Stimulated activated CD4-positive, alpha-beta T cell treated with anti-CD3 and anti-CD28 coated beads, TNF-alpha, amount 100 ng/mL, for 4 hours (primary cell): ENCODE data around the gene ANKS1A.
A peak's percentile ranks its signal among the peaks of the same experiment; 100 is the strongest.
"Not testable (repeated sequence)": the region's sequence is repeated elsewhere in the genome, so short reads cannot be mapped to it uniquely, and the experiment has no call there.

Source experiments
- DNase-seq, 3 experiments: peaks; one replicate each; pipeline ENCODE4 v3.0.0-alpha.2; 2020; ENCODE audit warnings: low read depth in 3 of 3

The ANKS1A gene

GRCh38 chr6:34888874-34889555, at the start of gene ANKS1A:
TSS of gene ANKS1A (plus strand) at chr6:34889255. CDS start at chr6:34889403, 148 bp downstream.
- peak; percentile 88 to 89 (median 88) for DNase-seq

GRCh38 chr6:34839666-34840352, 49.2 kb upstream of the ANKS1A start:
- no peak for DNase-seq

GRCh38 chr6:34849066-34849465, 40.0 kb upstream of the ANKS1A start:
- DNase-seq, result not testable (repeated sequence)

GRCh38 chr6:34851361-34851760, 37.7 kb upstream of the ANKS1A start:
- no peak for DNase-seq

GRCh38 chr6:34852406-34853085, 36.5 kb upstream of the ANKS1A start:
- DNase-seq, result no peak

- DNase-seq, result no peak
These were observed 33.6 kb upstream of the ANKS1A start for GRCh38 chr6:34855463-34855862.

GRCh38 chr6:34858681-34859080, 30.4 kb upstream of the ANKS1A start:
- DNase-seq, result no peak

- DNase-seq, result no peak
These were observed 29.1 kb upstream of the ANKS1A start for GRCh38 chr6:34859951-34860350.

- DNase-seq, result no peak
These were observed 28.3 kb upstream of the ANKS1A start for GRCh38 chr6:34860776-34861175.

- no peak for DNase-seq
These were observed 25.0 kb upstream of the ANKS1A start for GRCh38 chr6:34864007-34864406.

- no peak for DNase-seq
These were observed 23.9 kb upstream of the ANKS1A start for GRCh38 chr6:34865107-34865506.

- no peak for DNase-seq
These were observed 22.5 kb upstream of the ANKS1A start for GRCh38 chr6:34866509-34866908.

GRCh38 chr6:34867484-34867883, 21.6 kb upstream of the ANKS1A start:
- DNase-seq, result no peak

- DNase-seq, result no peak
These were observed 17.2 kb upstream of the ANKS1A start for GRCh38 chr6:34871853-34872252.

GRCh38 chr6:34872332-34872731, 16.7 kb upstream of the ANKS1A start:
- DNase-seq, result no peak

GRCh38 chr6:34875292-34876213, 13.5 kb upstream of the ANKS1A start:
- no peak for DNase-seq

- no peak for DNase-seq
These were observed 12.6 kb upstream of the ANKS1A start for GRCh38 chr6:34876472-34876871.

- DNase-seq, result no peak
These were observed 11.8 kb upstream of the ANKS1A start for GRCh38 chr6:34877259-34877658.

- DNase-seq, result no peak
These were observed 11.1 kb upstream of the ANKS1A start for GRCh38 chr6:34877869-34878485.

GRCh38 chr6:34884073-34884472, 5.0 kb upstream of the ANKS1A start:
- not testable (repeated sequence) for DNase-seq

GRCh38 chr6:34884996-34885395, 4.1 kb upstream of the ANKS1A start:
- DNase-seq, result no peak
